H1 (cell line): ENCODE data around the gene PRDM15. TPM values are rescaled to one million over a fixed set of nuclear protein-coding genes. Genes with fewer than 3 reads are reported as not detected.
A peak's percentile ranks its signal among the peaks of the same experiment; 100 is the strongest.

Source experiments
- CTCF ChIA-PET: fragments of 300-600 bp; sonication (Branson Sonifier 250); formaldehyde crosslinking; loops from one replicate; lab custom pipeline; 2021; ENCODE audit not compliant: partially characterized antibody; lab: Charles Lee
- POLR2A ChIA-PET: fragments of 300-600 bp; sonication (Branson Sonifier 250); formaldehyde crosslinking; loops from one replicate; lab custom pipeline; 2021; ENCODE audit warnings: inconsistent platforms; ENCODE audit not compliant: partially characterized antibody; lab: Charles Lee
- DNase-seq, 2 experiments: peaks; one replicate each; pipeline versions ENCODE4 v3.0.0 to v3.0.0-alpha.2; 2010 to 2022; ENCODE audit warnings: low spot score in 2 of 2, low read depth in 1 of 2, mixed read lengths in 1 of 2
- FAIRE-seq: peaks from 2 replicates; lab custom pipeline; 2011; peaks lifted over from hg19 to GRCh38; lab: Jason Lieb, UNC
- H2AFZ ChIP-seq: 2 replicates; pipeline ENCODE4 v1.8.1; 2012; ENCODE audit warnings: low read length, inconsistent platforms
- H2AK5ac ChIP-seq: 2 replicates; pipeline ENCODE4 v1.6.1; 2013; ENCODE audit warnings: low read depth, low read length
- H2BK120ac ChIP-seq: replicated peaks from 2 replicates; pipeline ENCODE3; 2013; ENCODE audit warnings: low read depth, low read length, inconsistent platforms
- H2BK12ac ChIP-seq: 2 replicates; pipeline ENCODE4 v1.6.1; 2013; ENCODE audit warnings: low read depth, low read length
- H2BK15ac ChIP-seq: 2 replicates; pipeline ENCODE4 v1.6.1; 2013; ENCODE audit warnings: low read length
- H2BK20ac ChIP-seq: 2 replicates; pipeline ENCODE4 v1.6.1; 2013; ENCODE audit warnings: low read length
- H2BK5ac ChIP-seq: 2 replicates; pipeline ENCODE4 v1.6.1; 2013; ENCODE audit warnings: low read depth, low read length
- H3K14ac ChIP-seq: 2 replicates; pipeline ENCODE4 v1.6.1; 2013; ENCODE audit warnings: inconsistent platforms; ENCODE audit not compliant: insufficient read length
- H3K18ac ChIP-seq: 2 replicates; pipeline ENCODE4 v1.6.1; 2013; ENCODE audit warnings: low read length; ENCODE audit errors: extremely low read depth
- H3K23ac ChIP-seq: 2 replicates; pipeline ENCODE4 v1.6.1; 2013; ENCODE audit warnings: inconsistent platforms; ENCODE audit not compliant: insufficient read length
- H3K23me2 ChIP-seq: 2 replicates; pipeline ENCODE4 v1.6.1; 2013; ENCODE audit warnings: low read depth, low read length
- H3K27ac ChIP-seq: 2 replicates; pipeline ENCODE4 v1.6.1; 2011; ENCODE audit warnings: low read depth, low read length, inconsistent platforms
- H3K27me3 ChIP-seq, 4 experiments: replicated peaks in 1 of 4; 1 replicate in 1 of 4; 2 replicates in 3 of 4; pipeline versions ENCODE4 v1.6.1 to v1.8.1; 2011 to 2013; ENCODE audit warnings: low read length in 3 of 4, mild to moderate bottlenecking in 3 of 4, inconsistent platforms in 2 of 4, mixed read lengths in 2 of 4, moderate library complexity in 1 of 4; ENCODE audit not compliant: control insufficient read depth in 3 of 4, insufficient read depth in 3 of 4; ENCODE audit errors: extremely low read depth in 1 of 4
- H3K36me3 ChIP-seq, 4 experiments: 2 replicates each; pipeline versions ENCODE4 v1.6.1 to v1.8.1; 2011 to 2013; ENCODE audit warnings: mild to moderate bottlenecking in 4 of 4, low read length in 3 of 4, moderate library complexity in 2 of 4, control low read depth in 1 of 4, inconsistent platforms in 1 of 4; ENCODE audit not compliant: insufficient read depth in 4 of 4, control insufficient read depth in 2 of 4
- H3K4ac ChIP-seq: replicated peaks from 2 replicates; pipeline ENCODE3; 2013; ENCODE audit warnings: low read length, low read depth, mixed read lengths, inconsistent platforms; ENCODE audit not compliant: insufficient read length
- H3K4me1 ChIP-seq, 4 experiments: replicated peaks in 1 of 4; 1 replicate in 1 of 4; 2 replicates in 3 of 4; pipeline versions ENCODE4 v1.6.1 to v1.8.1; 2011 to 2013; ENCODE audit warnings: low read length in 3 of 4, inconsistent platforms in 2 of 4, mixed read lengths in 1 of 4; ENCODE audit not compliant: insufficient read depth in 4 of 4, control insufficient read depth in 3 of 4
- H3K4me2 ChIP-seq, 2 experiments: 2 replicates each; pipeline versions ENCODE4 v1.6.1 to v1.8.1; 2011 to 2013; ENCODE audit warnings: low read depth in 2 of 2, low read length in 2 of 2, control low read depth in 1 of 2, inconsistent platforms in 1 of 2, mild to moderate bottlenecking in 1 of 2; ENCODE audit not compliant: insufficient read depth in 1 of 2
- H3K4me3 ChIP-seq, 4 experiments: fragments of 200-600, 300-600 bp in 1 of 4; sonication (generic), shearing (Covaris generic), sonication (Bioruptor Twin) in 1 of 4; 2 replicates each; pipeline versions ENCODE4 v1.5.1 to v1.8.1; 2011 to 2016; ENCODE audit warnings: low read length in 4 of 4, low read depth in 3 of 4, control low read depth in 2 of 4, inconsistent platforms in 2 of 4, mild to moderate bottlenecking in 2 of 4, mixed read lengths in 1 of 4, moderate library complexity in 1 of 4; ENCODE audit not compliant: insufficient read depth in 2 of 4; ENCODE audit errors: extremely low read depth in 1 of 4
- H3K56ac ChIP-seq: replicated peaks from 2 replicates; pipeline ENCODE3; 2013; ENCODE audit warnings: low read depth, mild to moderate bottlenecking, mixed read lengths, low read length, inconsistent platforms; ENCODE audit not compliant: insufficient read length
- H3K79me1 ChIP-seq: 2 replicates; pipeline ENCODE4 v1.6.1; 2013; ENCODE audit warnings: low read depth, low read length, control low read depth
- H3K79me2 ChIP-seq, 2 experiments: 2 replicates each; pipeline versions ENCODE4 v1.6.1 to v1.8.1; 2012 to 2013; ENCODE audit warnings: low read length in 2 of 2, mild to moderate bottlenecking in 2 of 2, inconsistent platforms in 1 of 2; ENCODE audit not compliant: insufficient read depth in 2 of 2, control insufficient read depth in 1 of 2
- H3K9ac ChIP-seq, 4 experiments: replicated peaks in 1 of 4; 1 replicate in 1 of 4; 2 replicates in 3 of 4; pipeline versions ENCODE4 v1.6.1 to v1.8.1; 2011 to 2013; ENCODE audit warnings: low read depth in 3 of 4, low read length in 3 of 4, control low read depth in 2 of 4, mild to moderate bottlenecking in 2 of 4, moderate library complexity in 2 of 4, inconsistent platforms in 1 of 4; ENCODE audit errors: extremely low read depth in 1 of 4
- H3K9me3 ChIP-seq, 2 experiments: 2 replicates each; pipeline versions ENCODE4 v1.6.1 to v1.8.1; 2012 to 2013; ENCODE audit warnings: mild to moderate bottlenecking in 2 of 2, moderate library complexity in 2 of 2, control low read depth in 1 of 2, inconsistent platforms in 1 of 2, low read depth in 1 of 2, low read length in 1 of 2, mixed read lengths in 1 of 2; ENCODE audit not compliant: insufficient read depth in 2 of 2
- H4K20me1 ChIP-seq, 2 experiments: replicated peaks in 1 of 2; 2 replicates each; pipeline versions ENCODE3 to v1.8.1; 2011 to 2013; ENCODE audit warnings: inconsistent platforms in 2 of 2, low read length in 2 of 2, mild to moderate bottlenecking in 1 of 2; ENCODE audit not compliant: insufficient read depth in 2 of 2, control insufficient read depth in 1 of 2
- H4K5ac ChIP-seq: 2 replicates; pipeline ENCODE4 v1.6.1; 2013; ENCODE audit warnings: low read length, low read depth, mixed read lengths, inconsistent platforms; ENCODE audit not compliant: insufficient read length
- H4K8ac ChIP-seq: 2 replicates; pipeline ENCODE4 v1.8.0; 2013; ENCODE audit warnings: mild to moderate bottlenecking, moderate library complexity, low read length, inconsistent platforms; ENCODE audit not compliant: insufficient read depth; ENCODE audit errors: extremely low read depth
- H4K91ac ChIP-seq: replicated peaks from 2 replicates; pipeline ENCODE3; 2013; ENCODE audit warnings: low read length, mixed read lengths, inconsistent platforms; ENCODE audit not compliant: insufficient read length
- NANOG ChIP-seq: IDR thresholded peaks from 2 replicates; pipeline ENCODE4 v1.6.1; 2011; ENCODE audit warnings: low read length, low read depth, mild to moderate bottlenecking, inconsistent platforms; ENCODE audit not compliant: insufficient read depth, poor library complexity, severe bottlenecking
- SP2 ChIP-seq: IDR thresholded peaks from 2 replicates; pipeline ENCODE4 v1.6.1; 2012; ENCODE audit warnings: mild to moderate bottlenecking, low read length, inconsistent platforms
- WGBS, 2 experiments: shearing (Covaris generic) in 1 of 2; methylation state at CpG; one replicate each; pipeline versions ENCODE4 v1.1.6 to v1.1.7; 2013 to 2015; ENCODE audit warnings: low lambda C conversion rate in 2 of 2, mixed read lengths in 2 of 2, inconsistent platforms in 1 of 2, low coverage in 1 of 2, missing lambda C conversion rate in 1 of 2; ENCODE audit not compliant: insufficient replicate concordance in 2 of 2, insufficient coverage in 1 of 2, insufficient read length in 1 of 2; ENCODE audit errors: extremely low coverage in 1 of 2, missing lambda C conversion rate in 1 of 2; 5-methylcytosine and 5-hydroxymethylcytosine counted together
- polyA plus RNA-seq, 7 experiments: library from polyadenylated mRNA; depleted of rRNA in 3 of 7; stranded (reverse) in 5 of 7; unstranded in 2 of 7; fragments of >200 nt in 5 of 7; fragments of 200-250 nt in 2 of 7; gene quantifications; 1 replicate in 5 of 7; 2 replicates in 1 of 7; 4 replicates in 1 of 7; pipeline versions ENCODE4 v1.2.1 to v1.2.3, GENCODE V29; 2011 to 2013; ENCODE audit warnings: missing spikeins in 2 of 7, mixed read lengths in 2 of 7
- total RNA-seq: library from RNA; stranded (reverse); fragmentation: NEBNext Ultra II Directional; extraction: Animal tissue kit (Norgen Biotek cat#: 25700); gene quantifications from 2 replicates; pipeline ENCODE4 v1.2.1, GENCODE V29; 2021

PRDM15 gene
- total and polyA plus RNA-seq, 2 of the 8 experiments (the other 6 are each of a cell fraction or from before 2014, with no cell fraction given): 9.7 to 10.5 TPM

- Histone ChIP-seq H4K91ac (no peak overlapping the region), H3K4me2 (no peak overlapping the region), H3K27ac (no peak overlapping the region), H3K9me3 (no peaks in the 10 kb centered on the region), H3K9ac (no peak overlapping the region), H3K79me2 (peaks cover 0 to 26% of the 10 kb centered on the region in 2 experiments; a peak in 3 of 4 replicates), H3K56ac (no peak overlapping the region), H2BK15ac (no peak overlapping the region), H3K4me1 (peaks cover 24 to 46% (median 36%) of the 10 kb centered on the region in 4 experiments), H3K4ac (no peak overlapping the region), H3K4me3 (no peak overlapping the region), H4K20me1 (peaks cover 2 to 8% of the 10 kb centered on the region in 2 experiments), H2BK12ac (no peak overlapping the region), H2BK20ac (0 out of 2 replicates have a peak overlapping the region, but pooled peaks have one; percentile 48), H3K23ac (no peak overlapping the region), H4K5ac (no peak overlapping the region), H4K8ac (no peak overlapping the region), H3K79me1 (peaks cover 3% of the 10 kb centered on the region; the same call in 1 of the 2 replicates), H2AFZ (no peak overlapping the region), H2AK5ac (0 out of 2 replicates have a peak overlapping the region, but pooled peaks have one; percentile 9), H3K36me3 (peaks cover 0 to 3% (median 0%) of the 10 kb centered on the region in 4 experiments; a peak in 2 of 8 replicates), H3K18ac (peak overlapping the region; percentile 7; the same call in 1 of the 2 replicates), H3K27me3 (peaks cover 5 to 32% (median 24%) of the 10 kb centered on the region in 4 experiments), H2BK120ac (no peak overlapping the region), H3K14ac (no peak overlapping the region), H2BK5ac (peak overlapping the region; percentile 8; the same call in 1 of the 2 replicates), H3K23me2 (peaks cover 17% of the 10 kb centered on the region)
- POLR2A ChIA-PET: interaction anchor here (1.3 to 1.6 kb wide), 2 partner anchors 10 to 138 kb away, joined by 3 to 5 read pairs; no protein-coding TSS in a partner anchor
- no peak for DNase-seq
- CTCF ChIA-PET: interaction anchor here (0.7 to 9.1 kb wide), 6 partner anchors 9 to 147 kb away, joined by 4 to 71 read pairs (median 6); no protein-coding TSS in a partner anchor
- FAIRE-seq: no peak
- WGBS, 2 experiments: 83% methylated on average over 11 of the region's 11 CpGs; no CpG with 5 or more reads in 1 of the 2 experiments
- no peak for TF ChIP-seq NANOG
- no peak for TF ChIP-seq SP2
Observed at GRCh38 chr21:41759214-41759840, 119.8 kb downstream of the PRDM15 start.
